Loucy (cell line): Measurements from ENCODE around the gene AQP12B.

Experiments
- H2AFZ ChIP-seq: fragments of 200-600 bp; sonication (generic); 2 replicates; pipeline ENCODE4 v1.6.0; 2016; ENCODE audit warnings: antibody characterized with exemption, mild to moderate bottlenecking, low read length, moderate library complexity
- H3F3A ChIP-seq: fragments of 200-600 bp; 2 replicates; pipeline ENCODE4 v1.6.0; 2016; ENCODE audit warnings: antibody characterized with exemption, low read depth, mild to moderate bottlenecking
- H3K27me3 ChIP-seq: fragments of 200-600 bp; sonication (generic); 2 replicates; pipeline ENCODE4 v1.6.1; 2014; ENCODE audit warnings: low read length, mild to moderate bottlenecking; ENCODE audit not compliant: insufficient read depth, poor library complexity, severe bottlenecking
- H3K36me3 ChIP-seq: fragments of 200-600 bp; sonication (generic); 2 replicates; pipeline ENCODE4 v1.6.1; 2016; ENCODE audit warnings: low read length; ENCODE audit not compliant: insufficient read depth
- H3K4me1 ChIP-seq: fragments of 200-600 bp; sonication (generic); 2 replicates; pipeline ENCODE4 v1.5.1; 2014; ENCODE audit warnings: low read length, mild to moderate bottlenecking; ENCODE audit not compliant: insufficient read depth, poor library complexity, severe bottlenecking
- H3K4me2 ChIP-seq: fragments of 200-600 bp; sonication (generic); 2 replicates; pipeline ENCODE4 v1.6.0; 2014; ENCODE audit warnings: antibody characterized with exemption, low read length, low read depth, mild to moderate bottlenecking; ENCODE audit not compliant: poor library complexity, severe bottlenecking
- H3K4me3 ChIP-seq: fragments of 200-600 bp; sonication (generic); 2 replicates; pipeline ENCODE4 v1.5.1; 2014; ENCODE audit warnings: low read length, mild to moderate bottlenecking, mixed read lengths; ENCODE audit not compliant: poor library complexity, severe bottlenecking
- H3K79me2 ChIP-seq: fragments of 200-600 bp; sonication (generic); 2 replicates; pipeline ENCODE4 v1.6.1; 2014; ENCODE audit warnings: low read length; ENCODE audit not compliant: insufficient read depth
- H3K9ac ChIP-seq: fragments of 200-600 bp; sonication (generic); 2 replicates; pipeline ENCODE4 v1.6.0; 2014; ENCODE audit warnings: mild to moderate bottlenecking, low read depth, low read length, moderate library complexity; ENCODE audit not compliant: poor library complexity, severe bottlenecking
- H3K9me2 ChIP-seq: fragments of 200-600 bp; sonication (generic); replicated peaks from 2 replicates; pipeline ENCODE4 v1.6.1; 2016; ENCODE audit warnings: low read depth, low read length, mixed read lengths
- H3K9me3 ChIP-seq: fragments of 200-600 bp; sonication (generic); 2 replicates; pipeline ENCODE4 v1.6.1; 2014; ENCODE audit warnings: mild to moderate bottlenecking, antibody characterized with exemption, low read length, low read depth; ENCODE audit not compliant: insufficient read depth
- H4K20me1 ChIP-seq: fragments of 200-600 bp; sonication (generic); 2 replicates; pipeline ENCODE4 v1.6.0; 2014; ENCODE audit warnings: antibody characterized with exemption, low read length, mild to moderate bottlenecking; ENCODE audit not compliant: insufficient read depth, poor library complexity, severe bottlenecking
- CTCF ChIP-seq: fragments of 200-600 bp; sonication (generic); conservative IDR thresholded peaks from 2 replicates; pipeline ENCODE4 v1.5.1; 2014; ENCODE audit warnings: mild to moderate bottlenecking, antibody characterized with exemption, low read length
- EZH2phosphoT487 ChIP-seq: fragments of 200-600 bp; IDR thresholded peaks from 2 replicates; pipeline ENCODE4 v1.6.1; 2018; ENCODE audit warnings: antibody characterized with exemption, mild to moderate bottlenecking, moderate library complexity, borderline replicate concordance

Gene AQP12B

GRCh38 chr2:240629968-240630770 lies 52.5 kb downstream of the AQP12B start:
- Histone ChIP-seq H4K20me1 (no peaks in the 10 kb centered on the region), H3K4me3 (no peak overlapping the region)
- TF ChIP-seq EZH2phosphoT487 (no peak), CTCF (no peak)

DNA sequence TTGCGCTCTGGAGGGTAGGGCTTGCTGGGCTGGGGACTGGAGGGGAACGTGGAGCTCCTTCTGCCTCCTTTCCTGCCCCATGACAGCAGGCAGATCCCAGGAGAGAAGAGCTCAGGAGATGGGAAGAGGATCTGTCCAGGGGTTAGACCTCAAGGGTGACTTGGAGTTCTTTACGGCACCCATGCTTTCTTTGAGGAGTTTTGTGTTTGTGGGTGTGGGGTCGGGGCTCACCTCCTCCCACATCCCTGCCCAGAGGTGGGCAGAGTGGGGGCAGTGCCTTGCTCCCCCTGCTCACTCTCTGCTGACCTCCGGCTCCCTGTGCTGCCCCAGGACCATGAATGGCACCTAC lies 53.1 kb downstream of the AQP12B start:
- no peak overlapping the region for H3K9ac ChIP-seq
- no peak overlapping the region for H2AFZ ChIP-seq
- H3K9me3 ChIP-seq: peaks cover 9% of the 10 kb centered on the region; the same call in 1 of the 2 replicates
- no peaks in the 10 kb centered on the region for H3K36me3 ChIP-seq
- peaks cover 9% of the 10 kb centered on the region for H3K4me1 ChIP-seq
- H3K4me3 ChIP-seq: no peak overlapping the region
- no peaks in the 10 kb centered on the region for H3F3A ChIP-seq
- TF ChIP-seq EZH2phosphoT487 (no peak), CTCF (no peak)
- no peaks in the 10 kb centered on the region for H3K9me2 ChIP-seq
- H3K27me3 ChIP-seq: no peaks in the 10 kb centered on the region
- H4K20me1 ChIP-seq: no peaks in the 10 kb centered on the region
- H3K79me2 ChIP-seq: no peaks in the 10 kb centered on the region
- no peak overlapping the region for H3K4me2 ChIP-seq

More at GRCh38 chr2:240629968-240630770, 52.5 kb downstream of the AQP12B start:
- Histone ChIP-seq H3K9me2 (no peaks in the 10 kb centered on the region), H3K79me2 (no peaks in the 10 kb centered on the region), H3K9me3 (peaks cover 11% of the 10 kb centered on the region; the same call in 1 of the 2 replicates), H3K36me3 (no peaks in the 10 kb centered on the region), H2AFZ (no peak overlapping the region), H3K27me3 (no peaks in the 10 kb centered on the region), H3F3A (no peaks in the 10 kb centered on the region), H3K9ac (no peak overlapping the region), H3K4me1 (peaks cover 6% of the 10 kb centered on the region), H3K4me2 (no peak overlapping the region)

GRCh38 chr2:240628808-240629618 lies 53.7 kb downstream of the AQP12B start:
- no peaks in the 10 kb centered on the region for H3K9me2 ChIP-seq
- H3K4me1 ChIP-seq: peaks cover 13% of the 10 kb centered on the region
- no peaks in the 10 kb centered on the region for H3F3A ChIP-seq
- H4K20me1 ChIP-seq: no peaks in the 10 kb centered on the region
- H3K36me3 ChIP-seq: no peaks in the 10 kb centered on the region
- no peak overlapping the region for H3K4me3 ChIP-seq
- no peaks in the 10 kb centered on the region for H3K79me2 ChIP-seq
- no peak overlapping the region for H3K4me2 ChIP-seq
- no peaks in the 10 kb centered on the region for H3K27me3 ChIP-seq
- no peak overlapping the region for H2AFZ ChIP-seq
- no peak overlapping the region for H3K9ac ChIP-seq
- TF ChIP-seq CTCF (no peak), EZH2phosphoT487 (no peak)
- H3K9me3 ChIP-seq: peaks cover 3% of the 10 kb centered on the region; the same call in 1 of the 2 replicates
